Measurements from ENCODE around the gene TSKU.
A peak's percentile ranks its signal among the peaks of the same experiment; 100 is the strongest.

Gene TSKU

GRCh38 chr11:76835928-76836612 is 52.9 kb downstream of the TSKU start:
- TF ChIP-seq ZFX (IDR thresholded peaks at IDR 0.05), result no peak
- no peak for TF ChIP-seq CTCF (conservative IDR thresholded peaks at IDR 0.05)
- peak overlapping the region; percentile 82 for H3K27ac ChIP-seq

- TF ChIP-seq ZFX (IDR thresholded peaks at IDR 0.05) (no peak), CTCF (conservative IDR thresholded peaks at IDR 0.05) (peak; percentile 32; the same call in 1 of the 2 replicates)
- peak overlapping the region; percentile 82 for H3K27ac ChIP-seq
Measured at GRCh38 chr11:76836613-76837291, 53.6 kb downstream of the TSKU start.

- TF ChIP-seq CTCF (conservative IDR thresholded peaks at IDR 0.05) (no peak), ZFX (IDR thresholded peaks at IDR 0.05) (no peak)
- peak overlapping the region; percentile 82 for H3K27ac ChIP-seq
Measured at GRCh38 chr11:76837696-76838677, 54.8 kb downstream of the TSKU start.

GRCh38 chr11:76838678-76839068 is 55.5 kb downstream of the TSKU start:
- no peak overlapping the region; the same call in 1 of the 2 replicates for H3K27ac ChIP-seq
- TF ChIP-seq CTCF (conservative IDR thresholded peaks at IDR 0.05) (no peak), ZFX (IDR thresholded peaks at IDR 0.05) (no peak)

GRCh38 chr11:76839311-76839710 is 56.2 kb downstream of the TSKU start:
- no peak for TF ChIP-seq ZFX (IDR thresholded peaks at IDR 0.05)
- no peak for TF ChIP-seq CTCF (conservative IDR thresholded peaks at IDR 0.05)
- no peak overlapping the region for H3K27ac ChIP-seq

- no peak overlapping the region for H3K27ac ChIP-seq
- TF ChIP-seq CTCF (conservative IDR thresholded peaks at IDR 0.05) (no peak), ZFX (IDR thresholded peaks at IDR 0.05) (no peak)
Measured at GRCh38 chr11:76841923-76842452, 58.8 kb downstream of the TSKU start.
